Upper lobe of left lung (tissue), 6 donors: Measurements from ENCODE around the gene IDUA. TPM values are rescaled to one million over a fixed set of nuclear protein-coding genes. Genes with fewer than 3 reads are reported as not detected.

Source experiments
- ATAC-seq, 2 donors: fragments of 200-7000 bp; cut with Tn5 transposase; one replicate each; pipeline ENCODE4 v1.9.1; 2022; ENCODE audit warnings: mild to moderate bottlenecking in 2 of 2, moderate library complexity in 2 of 2; ENCODE audit not compliant: low FRiP score in 2 of 2
- DNase-seq, 2 donors: peaks; one replicate each; pipeline ENCODE4 v3.0.0-alpha.2; 2019 to 2020
- H3K27ac ChIP-seq, 4 donors: fragments of 200-600 bp; sonication (generic); one replicate each; pipeline ENCODE4 v1.5.1; 2016 to 2019
- H3K27me3 ChIP-seq, 4 donors: fragments of 200-600 bp; sonication (generic); one replicate each; pipeline ENCODE4 v1.5.1; 2017 to 2019
- H3K36me3 ChIP-seq, 4 donors: fragments of 200-600 bp; sonication (generic); one replicate each; pipeline ENCODE4 v1.5.1; 2016 to 2019
- H3K4me1 ChIP-seq, 4 donors: fragments of 200-600 bp; sonication (generic); one replicate each; pipeline ENCODE4 v1.5.1; 2018 to 2019
- H3K4me3 ChIP-seq, 4 donors: fragments of 200-600 bp; sonication (generic); one replicate each; pipeline ENCODE4 v1.5.1; 2017 to 2019; ENCODE audit warnings: mild to moderate bottlenecking in 2 of 4, moderate library complexity in 1 of 4
- H3K9me3 ChIP-seq, 4 donors: fragments of 200-600 bp; sonication (generic); one replicate each; pipeline ENCODE4 v1.5.1; 2018 to 2019
- CTCF ChIP-seq, 6 experiments: fragments of 450-650 bp in 4 of 6; fragments of 200-600 bp in 2 of 6; sonication (generic) in 2 of 6; IDR thresholded peaks; one replicate each; pipeline ENCODE4 v1.5.1; 2016 to 2019; ENCODE audit warnings: antibody characterized with exemption in 6 of 6
- EP300 ChIP-seq, 4 donors: sonication (generic); formaldehyde crosslinking; IDR thresholded peaks; one replicate each; pipeline ENCODE4 v1.5.1; 2017; ENCODE audit warnings: antibody characterized with exemption in 4 of 4, control low read depth in 2 of 4
- POLR2A ChIP-seq, 4 donors: fragments of 450-650 bp; IDR thresholded peaks; one replicate each; pipeline ENCODE4 v1.5.1; 2016 to 2017; ENCODE audit warnings: antibody characterized with exemption in 4 of 4, mild to moderate bottlenecking in 2 of 4
- POLR2AphosphoS5 ChIP-seq, 2 donors: sonication (generic); formaldehyde crosslinking; IDR thresholded peaks; one replicate each; pipeline ENCODE4 v1.5.1; 2017; ENCODE audit warnings: antibody characterized with exemption in 2 of 2
- WGBS, 2 donors: methylation state at CpG; one replicate each; pipeline ENCODE4 v1.1.5; 2017 to 2018; 5-methylcytosine and 5-hydroxymethylcytosine counted together
- total RNA-seq, 6 donors: library from RNA; depleted of rRNA in 4 of 6; stranded (reverse); fragments of >200 nt in 4 of 6; gene quantifications; one replicate each; pipeline versions ENCODE4 v1.1.0 to v1.2.1, GENCODE V29; 2016 to 2021
- donor health status: DM: no; HTN: no; CAD: no; lungs with moderate emphysema.
- donor health status: DM: no; HTN: yes; CAD: no; lungs with severe emphysema.

IDUA gene
- total RNA-seq, 6 donors from 2014 or later = 13.5 to 152 (median 55.9) TPM

DNA sequence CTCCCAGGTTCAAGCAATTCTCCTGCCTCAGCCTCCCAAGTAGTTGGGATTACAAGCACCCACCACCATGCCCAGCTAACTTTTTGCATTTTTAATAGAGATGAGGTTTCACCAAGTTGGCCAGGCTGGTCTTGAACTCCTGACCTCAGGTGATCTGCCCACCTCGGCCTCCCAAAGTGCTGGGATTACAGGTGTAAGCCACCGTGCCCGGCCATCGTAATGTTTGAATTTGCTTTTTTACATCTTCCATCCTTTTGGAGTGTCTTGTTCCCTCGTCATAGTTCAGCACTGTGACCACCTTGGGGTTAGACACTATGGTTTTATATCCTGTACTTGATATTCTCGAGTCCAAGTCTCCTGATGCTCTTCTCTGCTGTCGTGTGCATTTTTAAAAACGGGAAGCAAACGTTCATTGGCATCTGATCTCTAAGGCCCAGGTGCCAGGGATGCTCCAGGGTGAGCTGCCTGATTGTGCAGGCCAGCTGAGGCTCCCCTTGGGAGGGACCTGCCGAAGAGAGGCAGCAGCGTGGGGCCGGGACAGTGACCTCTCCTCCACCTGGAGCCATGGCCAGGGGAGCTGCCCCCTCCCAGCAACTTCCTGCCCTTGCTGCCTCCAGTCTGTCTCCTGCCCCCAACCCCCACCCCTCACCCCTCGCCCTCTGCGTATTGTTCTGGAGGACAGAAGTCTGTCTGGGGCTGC, 30.2 kb upstream of the IDUA start:
- peaks cover 0 to 81% (median 44%) of the 10 kb centered on the region in 4 donors for H3K36me3 ChIP-seq
- DNase-seq = peak in 1 of 2 donors; percentile 45
- H3K9me3 ChIP-seq = no peaks in the 10 kb centered on the region
- WGBS, 2 donors = 81 to 87% methylated on average over 10 to 14 of the region's 14 CpGs
- no peak overlapping the region for H3K27ac ChIP-seq
- TF ChIP-seq POLR2A (IDR thresholded peaks at IDR 0.05) = no peak
- TF ChIP-seq EP300 (IDR thresholded peaks at IDR 0.05) = no peak
- no peak for TF ChIP-seq POLR2AphosphoS5 (IDR thresholded peaks at IDR 0.05)
- TF ChIP-seq CTCF (IDR thresholded peaks at IDR 0.05) = no peak
- H3K4me3 ChIP-seq = no peak overlapping the region
- ATAC-seq = no peak
- no peaks in the 10 kb centered on the region for H3K27me3 ChIP-seq
- H3K4me1 ChIP-seq = no peaks in the 10 kb centered on the region

DNA sequence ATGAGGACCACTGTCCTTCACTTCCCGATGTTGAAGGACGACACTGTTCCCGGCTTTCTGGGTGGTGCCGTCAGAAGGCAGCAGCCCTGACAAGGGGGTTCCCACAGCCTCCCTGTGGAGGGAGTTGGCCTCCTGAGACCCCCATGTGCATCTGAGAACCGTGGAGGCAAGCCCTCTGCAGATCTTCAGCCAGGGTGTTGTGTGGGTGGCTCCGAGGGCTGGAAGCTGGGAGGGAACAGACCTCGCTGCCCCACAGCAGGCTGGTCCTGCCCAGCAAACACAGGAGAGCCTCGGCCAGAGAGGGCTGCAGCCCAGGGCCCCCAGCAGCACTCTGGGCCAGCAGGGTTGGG, 29.6 kb upstream of the IDUA start:
- no peak overlapping the region for H3K27ac ChIP-seq
- H3K9me3 ChIP-seq = no peaks in the 10 kb centered on the region
- TF ChIP-seq CTCF (IDR thresholded peaks at IDR 0.05) (no peak), POLR2AphosphoS5 (IDR thresholded peaks at IDR 0.05) (no peak), POLR2A (IDR thresholded peaks at IDR 0.05) (no peak), EP300 (IDR thresholded peaks at IDR 0.05) (no peak)
- H3K4me3 ChIP-seq = no peak overlapping the region
- WGBS, 2 donors = 84 to 100% methylated on average over 1 to 8 of the region's 8 CpGs
- H3K27me3 ChIP-seq = no peaks in the 10 kb centered on the region
- peak in 1 of 2 donors; percentile 45 for DNase-seq
- no peak for ATAC-seq
- no peaks in the 10 kb centered on the region for H3K4me1 ChIP-seq
- peaks cover 0 to 83% (median 47%) of the 10 kb centered on the region in 4 donors for H3K36me3 ChIP-seq

DNA sequence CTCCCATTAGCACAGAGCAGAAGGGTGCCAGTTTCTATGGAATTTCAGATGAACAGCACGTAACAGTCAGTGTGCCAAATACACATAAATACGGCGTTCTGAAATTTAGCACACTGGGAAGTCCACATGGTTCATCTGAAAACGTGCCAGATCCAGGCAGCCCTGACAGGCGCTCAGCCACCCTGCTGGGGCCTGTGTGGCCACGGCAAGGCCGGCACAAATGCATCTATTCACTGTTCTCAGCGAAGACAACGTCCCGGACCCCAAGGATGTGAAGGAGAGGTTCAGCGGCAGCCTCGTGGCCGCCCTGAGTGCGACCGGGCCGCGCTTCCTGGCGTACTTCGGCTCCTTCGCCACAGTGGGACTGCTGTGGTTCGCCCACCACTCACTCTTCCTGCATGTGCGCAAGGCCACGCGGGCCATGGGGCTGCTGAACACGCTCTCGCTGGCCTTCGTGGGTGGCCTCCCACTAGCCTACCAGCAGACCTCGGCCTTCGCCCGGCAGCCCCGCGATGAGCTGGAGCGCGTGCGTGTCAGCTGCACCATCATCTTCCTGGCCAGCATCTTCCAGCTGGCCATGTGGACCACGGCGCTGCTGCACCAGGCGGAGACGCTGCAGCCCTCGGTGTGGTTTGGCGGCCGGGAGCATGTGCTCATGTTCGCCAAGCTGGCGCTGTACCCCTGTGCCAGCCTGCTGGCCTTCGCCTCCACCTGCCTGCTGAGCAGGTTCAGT, 29.1 kb upstream of the IDUA start:
- Histone ChIP-seq H3K36me3 (peaks cover 0 to 88% (median 52%) of the 10 kb centered on the region in 4 donors), H3K4me3 (no peak overlapping the region), H3K27ac (no peak overlapping the region), H3K4me1 (no peaks in the 10 kb centered on the region), H3K27me3 (no peaks in the 10 kb centered on the region), H3K9me3 (no peaks in the 10 kb centered on the region)
- DNase-seq (peak in 1 of 2 donors; percentile 85), ATAC-seq (no peak)
- WGBS, 2 donors = 95 to 100% methylated on average over 28 to 45 of the region's 45 CpGs
- TF ChIP-seq EP300 (IDR thresholded peaks at IDR 0.05) (no peak), POLR2A (IDR thresholded peaks at IDR 0.05) (no peak), POLR2AphosphoS5 (IDR thresholded peaks at IDR 0.05) (no peak), CTCF (IDR thresholded peaks at IDR 0.05) (no peak)

DNA sequence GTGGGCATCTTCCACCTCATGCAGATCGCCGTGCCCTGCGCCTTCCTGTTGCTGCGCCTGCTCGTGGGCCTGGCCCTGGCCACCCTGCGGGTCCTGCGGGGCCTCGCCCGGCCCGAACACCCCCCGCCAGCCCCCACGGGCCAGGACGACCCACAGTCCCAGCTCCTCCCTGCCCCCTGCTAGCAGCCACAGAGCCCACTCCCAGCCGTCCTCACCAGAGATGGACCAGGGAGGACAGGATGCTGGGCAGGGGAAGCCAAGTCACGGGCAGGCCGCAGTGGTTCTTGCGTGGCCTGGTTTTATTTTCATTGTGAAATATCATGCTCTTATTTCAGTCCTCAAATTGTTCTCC, 28.6 kb upstream of the IDUA start:
- DNase-seq (no peak), ATAC-seq (no peak)
- no peak for TF ChIP-seq EP300 (IDR thresholded peaks at IDR 0.05)
- TF ChIP-seq POLR2AphosphoS5 (IDR thresholded peaks at IDR 0.05) = no peak
- no peak for TF ChIP-seq CTCF (IDR thresholded peaks at IDR 0.05)
- TF ChIP-seq POLR2A (IDR thresholded peaks at IDR 0.05) = no peak
- WGBS, 2 donors = 92 to 93% methylated on average over 6 to 14 of the region's 17 CpGs
- Histone ChIP-seq H3K27ac (no peak overlapping the region), H3K27me3 (no peaks in the 10 kb centered on the region), H3K36me3 (peaks cover 0 to 89% (median 54%) of the 10 kb centered on the region in 4 donors), H3K4me1 (no peaks in the 10 kb centered on the region), H3K9me3 (no peaks in the 10 kb centered on the region), H3K4me3 (no peak overlapping the region)
